ENCODE data around the gene DUSP6.

Gene DUSP6

DNA sequence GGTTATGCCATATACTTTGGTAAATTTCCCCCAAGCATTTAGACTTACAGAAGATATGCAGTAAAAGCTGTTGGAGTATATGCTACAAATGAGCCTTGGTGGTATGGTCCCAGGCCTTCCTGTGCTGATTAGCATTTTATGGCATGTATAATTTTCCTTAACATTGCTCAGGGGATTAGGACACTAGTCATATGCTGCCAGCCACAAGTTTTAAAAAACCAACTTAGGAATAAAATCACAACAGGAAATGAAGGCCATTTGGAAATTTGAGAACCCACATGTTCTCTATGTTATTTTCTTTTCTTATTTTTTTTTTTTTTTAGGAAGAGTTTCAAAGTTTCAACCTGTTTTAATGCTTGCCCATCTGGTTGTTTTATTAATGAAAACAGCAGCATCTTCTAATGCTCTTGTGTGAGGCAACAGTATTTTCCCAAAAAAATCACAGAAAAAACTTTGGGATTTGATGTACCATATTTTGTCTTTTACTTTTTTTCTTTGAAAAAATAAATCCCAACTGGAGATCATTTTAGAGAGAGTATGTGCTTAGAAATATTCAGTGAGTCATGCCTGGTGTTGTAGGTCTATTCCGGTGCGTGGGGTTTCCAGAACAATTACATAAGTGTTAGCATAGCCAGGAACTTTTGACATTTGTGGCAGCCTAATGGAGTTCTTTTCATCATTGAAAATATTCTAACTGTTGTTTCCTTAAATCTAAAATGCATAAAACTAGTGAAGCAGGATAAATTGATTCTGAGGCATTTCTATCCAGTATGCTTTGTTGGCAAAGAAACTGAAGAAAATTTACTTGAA is 21.7 kb upstream of the DUSP6 start:
- peak; percentile 86 for DNase-seq (ENCODE audit: low spot score)

DNA sequence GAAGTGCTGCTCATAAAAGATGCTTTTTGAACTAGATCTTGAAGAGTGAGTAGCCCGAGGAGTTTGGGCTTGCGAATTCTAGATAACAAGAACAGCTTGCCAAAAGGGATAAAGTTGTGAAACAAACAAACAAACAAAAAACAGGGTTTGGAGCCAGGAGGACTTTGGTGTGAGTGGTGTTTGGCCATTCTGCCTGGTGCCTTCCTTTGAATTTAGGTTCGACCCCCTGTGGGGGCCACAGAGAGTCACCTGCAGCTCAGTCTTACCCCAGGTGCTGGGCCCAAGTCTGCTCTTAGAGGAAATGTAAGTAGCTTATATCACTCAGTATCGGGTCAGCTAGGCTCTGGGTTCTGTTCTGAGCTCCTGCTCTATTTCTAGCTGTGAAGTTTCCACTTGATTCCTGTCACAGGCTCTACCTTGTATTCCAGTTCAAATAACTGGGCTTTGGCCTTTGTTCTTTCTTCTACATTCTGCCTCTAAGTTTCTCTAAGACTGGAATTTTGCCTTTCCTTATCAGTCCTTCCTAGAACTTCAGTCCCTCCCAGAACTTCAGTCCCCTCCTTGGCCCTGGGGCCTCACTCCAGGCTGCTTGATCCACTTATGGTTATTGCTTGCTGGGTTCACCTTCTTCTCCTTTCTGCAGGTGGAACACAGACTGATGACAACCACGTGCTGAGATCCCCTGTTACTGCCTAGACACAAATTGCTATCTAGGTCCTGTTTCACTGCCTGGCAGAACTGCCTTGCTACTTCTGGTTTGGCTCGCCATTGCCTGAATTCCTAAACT is 20.5 kb upstream of the DUSP6 start:
- DNase-seq (ENCODE audit: low spot score): peak; percentile 21

DNA sequence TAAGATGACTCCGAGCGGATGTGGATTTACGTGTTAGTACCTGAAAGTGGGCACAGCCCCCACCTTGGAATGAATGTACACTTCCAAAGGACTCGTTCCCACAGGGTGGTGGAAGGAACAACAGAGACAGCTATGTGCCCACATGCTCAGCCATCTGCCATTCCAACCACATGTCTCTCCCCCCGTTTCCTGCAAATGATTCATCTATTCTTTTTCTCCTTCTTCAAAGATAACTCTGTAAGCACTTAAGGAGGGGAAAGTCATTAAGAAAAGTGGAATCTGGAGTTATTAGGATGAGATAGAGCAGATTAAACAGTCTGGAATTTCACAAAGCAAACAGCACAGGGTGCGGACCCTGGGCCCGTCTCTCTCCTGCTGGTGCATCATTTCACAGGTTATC is 18.5 kb upstream of the DUSP6 start:
- peak; percentile 89 for DNase-seq (ENCODE audit: low spot score)

DNA sequence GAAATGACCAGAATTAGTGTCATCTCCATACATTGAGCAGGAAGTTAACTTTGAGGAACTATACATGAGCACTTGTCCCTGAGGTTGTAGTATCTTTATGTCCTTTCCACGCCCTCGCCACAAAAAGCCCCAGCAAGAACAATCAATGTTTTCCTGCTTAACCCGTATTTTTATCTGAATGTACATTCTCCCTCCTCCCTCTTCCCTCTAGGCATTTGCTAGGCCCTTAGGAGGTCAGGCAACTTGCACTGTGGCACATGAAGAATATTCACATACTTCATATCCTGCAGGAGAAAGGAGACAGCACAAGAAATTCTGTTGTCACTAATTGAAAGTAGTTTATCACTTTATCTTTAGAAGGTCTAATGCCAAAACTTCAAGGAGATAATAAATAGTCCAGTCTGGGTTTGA is 18.1 kb upstream of the DUSP6 start:
- DNase-seq (ENCODE audit: low spot score): no peak

DNA sequence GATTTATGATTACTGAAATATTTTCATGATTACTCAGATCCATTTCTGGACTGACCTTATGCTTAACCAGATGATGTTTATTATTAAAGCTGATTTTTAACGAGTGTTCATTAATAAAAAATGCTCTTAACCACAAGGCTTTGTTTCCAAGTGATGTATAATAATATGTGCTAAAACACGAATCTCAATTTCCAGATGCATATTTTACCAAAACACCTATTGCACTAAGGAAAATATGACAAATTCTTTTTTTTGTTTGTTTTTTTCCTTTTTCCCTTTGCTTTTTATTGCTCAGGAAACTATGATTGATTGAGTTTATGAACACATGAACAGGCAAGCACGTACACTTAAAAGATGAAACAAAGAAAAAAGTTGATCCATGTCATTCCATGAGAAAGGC is 16.9 kb upstream of the DUSP6 start:
- DNase-seq (ENCODE audit: low spot score): no peak

DNA sequence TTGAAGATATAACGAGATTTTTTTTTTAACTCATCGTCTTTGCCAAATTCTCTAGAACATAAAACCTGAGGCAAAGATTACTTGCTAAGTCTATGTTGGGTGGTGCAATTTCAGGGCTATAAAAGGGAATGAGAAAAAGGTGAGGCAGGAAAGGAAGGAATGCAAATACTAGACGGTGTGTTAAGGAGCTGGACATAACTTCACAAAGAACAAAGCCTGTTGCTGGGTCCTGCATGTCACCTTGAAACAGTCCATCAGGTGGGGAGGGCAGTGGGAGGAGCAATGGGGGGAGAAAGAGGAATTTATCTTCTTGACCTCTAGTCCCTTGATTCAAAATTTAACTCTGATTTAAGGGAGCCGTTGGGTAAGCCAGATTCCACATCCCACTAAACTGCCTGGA is 16.1 kb upstream of the DUSP6 start:
- peak; percentile 46 for DNase-seq (ENCODE audit: low spot score)

DNA sequence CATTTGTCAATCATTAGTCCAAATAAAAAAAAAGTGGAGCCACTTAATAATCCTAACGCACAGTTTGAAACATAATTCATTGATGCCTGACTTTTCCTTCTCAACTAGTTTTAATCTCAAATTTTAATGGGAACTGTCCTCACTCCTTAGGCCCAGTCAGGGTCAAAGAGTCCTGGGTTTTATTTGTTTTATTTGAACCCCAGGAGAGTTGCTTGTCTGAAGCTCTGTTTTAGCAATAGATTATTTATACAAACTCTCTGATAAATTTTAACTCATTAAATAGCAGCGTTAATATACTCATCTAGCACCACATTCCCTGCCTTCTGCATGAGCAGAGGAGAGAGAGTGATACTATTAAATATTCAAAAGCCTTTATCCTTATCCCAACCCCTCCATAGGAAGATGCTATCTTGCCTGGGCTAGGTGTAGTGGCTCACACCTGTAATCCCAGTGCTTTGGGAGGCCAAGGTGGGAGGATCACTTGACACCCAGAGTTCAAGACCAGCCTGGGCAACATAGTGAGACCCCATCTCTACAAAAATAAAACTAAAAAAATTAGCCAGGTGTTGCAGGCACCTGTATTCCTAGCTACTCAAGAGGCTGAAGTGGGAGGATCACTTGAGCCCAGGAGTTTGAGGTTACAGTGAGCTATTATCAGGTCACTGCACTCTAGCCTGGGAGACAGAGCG is 14.5 kb upstream of the DUSP6 start:
- no peak for DNase-seq (ENCODE audit: low spot score)

DNA sequence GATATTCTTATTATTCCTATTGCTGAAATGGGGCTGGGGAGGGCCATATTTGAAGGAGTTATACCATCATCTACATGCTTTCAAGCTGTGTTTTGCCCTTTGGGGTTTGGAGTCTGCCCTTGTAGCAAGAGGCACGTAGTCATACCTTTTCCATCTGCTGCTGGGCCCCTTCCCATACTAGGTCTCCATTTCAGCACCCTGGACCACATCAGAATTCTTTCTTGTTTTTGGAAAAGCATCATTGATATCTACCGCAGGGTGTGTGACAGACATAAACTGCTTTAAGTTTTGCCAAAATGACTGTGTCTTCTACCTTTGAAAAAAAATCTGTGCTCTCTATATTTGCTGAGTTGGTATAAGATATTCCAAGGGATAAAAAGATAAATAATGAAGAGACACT is 12.3 kb upstream of the DUSP6 start:
- no peak for DNase-seq (ENCODE audit: low spot score)

DNA sequence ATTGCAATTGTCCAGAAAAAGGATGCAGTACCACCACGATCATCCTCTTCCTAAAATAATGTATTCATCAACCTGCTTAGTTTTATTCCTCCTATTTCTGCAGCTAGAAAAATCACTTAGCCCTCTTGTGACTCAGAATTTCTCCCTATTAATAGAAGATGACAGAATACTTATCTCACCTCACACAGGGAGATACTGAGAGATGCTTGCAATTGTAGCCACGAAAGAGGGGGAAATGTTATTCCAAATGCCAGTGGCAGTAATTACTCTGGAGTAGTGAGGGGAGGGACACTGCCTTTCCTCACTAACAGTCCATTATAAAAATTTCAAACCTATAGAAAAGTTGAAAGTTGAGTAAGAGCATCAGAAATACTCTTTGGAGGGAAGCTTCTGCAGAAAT is 11.8 kb upstream of the DUSP6 start:
- DNase-seq (ENCODE audit: low spot score): no peak

DNA sequence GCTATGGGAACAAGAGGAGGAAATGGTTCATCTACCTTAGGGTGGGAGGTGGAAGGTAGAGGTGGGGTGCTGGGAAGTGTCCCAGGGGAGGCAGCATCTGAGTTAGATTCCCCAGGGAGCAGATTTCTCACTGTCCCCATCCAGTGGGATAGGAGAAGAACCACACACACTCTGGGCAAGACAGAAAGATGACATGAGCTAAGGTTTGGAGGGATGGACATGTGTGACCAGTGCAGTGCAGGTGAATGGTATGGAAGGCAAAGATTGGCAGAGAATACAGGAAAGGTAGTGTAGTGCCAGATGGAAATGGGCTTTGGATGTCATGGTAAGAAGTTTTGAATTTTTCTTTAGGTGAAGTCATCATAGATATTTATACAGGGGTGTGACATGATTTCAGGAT is 11.3 kb upstream of the DUSP6 start:
- DNase-seq (ENCODE audit: low spot score): no peak

DNA sequence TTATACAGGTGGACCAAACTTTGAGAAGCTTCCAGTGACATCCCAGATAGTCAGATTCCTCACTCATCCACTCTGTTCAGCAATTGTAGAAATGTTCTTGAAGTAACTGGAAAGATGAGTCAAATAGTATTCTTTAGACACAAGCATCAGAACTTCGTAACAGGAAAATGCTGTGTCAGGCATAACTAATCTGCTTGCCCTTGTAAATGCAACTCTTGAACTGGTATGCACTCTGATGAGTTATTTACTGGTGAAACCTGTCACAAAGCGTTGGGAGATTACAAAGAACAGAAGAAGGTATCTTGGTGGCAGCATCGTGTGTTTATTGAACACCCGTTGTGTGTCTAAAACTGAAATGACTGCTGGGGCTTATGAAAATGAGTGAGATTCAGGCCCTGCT is 10.8 kb upstream of the DUSP6 start:
- DNase-seq (ENCODE audit: low spot score): no peak

DNA sequence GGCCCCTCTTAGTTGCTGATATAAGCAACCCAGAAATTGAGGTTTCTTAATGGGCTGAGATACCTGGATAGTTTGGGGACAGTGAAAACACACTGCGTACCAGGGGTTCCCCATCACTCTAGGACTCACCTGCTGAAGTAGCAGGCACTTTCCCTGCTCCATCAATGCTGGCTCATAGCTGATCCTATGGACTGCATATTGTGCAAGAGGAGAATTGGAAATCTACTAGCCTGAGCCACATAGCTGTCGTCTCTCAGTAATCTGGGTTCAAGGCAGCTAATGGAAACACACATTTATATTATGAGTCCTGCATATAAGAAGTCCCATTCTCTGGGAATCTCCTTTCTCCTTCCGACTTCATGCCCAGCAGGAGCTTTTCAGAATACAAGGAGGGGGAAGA is 7.3 kb upstream of the DUSP6 start:
- no peak for DNase-seq (ENCODE audit: low spot score)

DNA sequence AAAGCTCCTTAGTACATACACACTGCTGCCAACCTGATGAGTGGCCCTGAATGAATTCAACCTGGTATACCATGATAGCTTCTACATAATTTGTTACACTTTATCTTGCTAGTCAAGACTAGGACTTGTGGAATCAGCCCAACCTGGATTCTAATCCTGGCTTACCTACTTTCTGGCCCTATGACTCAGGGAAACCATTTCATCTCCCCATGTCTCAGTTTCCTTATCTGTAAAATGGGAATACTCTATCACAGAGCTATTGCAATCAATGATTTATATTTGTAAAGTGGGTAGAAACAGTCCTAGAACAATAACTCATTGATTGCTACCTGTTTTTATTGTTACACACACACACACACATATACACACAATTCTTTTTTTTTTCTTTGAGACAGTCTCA is 6.5 kb upstream of the DUSP6 start:
- DNase-seq (ENCODE audit: low spot score): no peak

DNA sequence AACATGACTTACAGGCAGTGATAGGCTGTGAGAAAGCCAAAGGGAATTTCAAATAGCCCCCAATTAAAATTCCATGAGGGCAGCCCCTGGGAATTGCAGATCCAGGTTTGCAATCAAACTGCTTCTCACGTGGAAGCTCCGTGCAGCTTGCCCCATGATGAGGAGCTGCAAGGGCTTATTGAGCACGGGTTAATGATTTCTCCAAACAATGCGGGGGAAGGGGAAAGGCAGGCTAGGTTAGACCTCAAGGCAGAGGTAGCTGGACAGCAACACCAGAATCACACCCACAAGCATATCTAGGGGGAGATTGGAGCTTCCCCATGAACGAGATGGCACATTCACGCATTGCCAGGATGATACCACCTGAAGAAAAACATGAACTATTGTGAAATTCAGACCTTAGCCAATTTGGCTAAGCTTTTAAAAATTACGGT is 5.0 kb upstream of the DUSP6 start:
- peak; percentile 68 for DNase-seq (ENCODE audit: low spot score)

DNA sequence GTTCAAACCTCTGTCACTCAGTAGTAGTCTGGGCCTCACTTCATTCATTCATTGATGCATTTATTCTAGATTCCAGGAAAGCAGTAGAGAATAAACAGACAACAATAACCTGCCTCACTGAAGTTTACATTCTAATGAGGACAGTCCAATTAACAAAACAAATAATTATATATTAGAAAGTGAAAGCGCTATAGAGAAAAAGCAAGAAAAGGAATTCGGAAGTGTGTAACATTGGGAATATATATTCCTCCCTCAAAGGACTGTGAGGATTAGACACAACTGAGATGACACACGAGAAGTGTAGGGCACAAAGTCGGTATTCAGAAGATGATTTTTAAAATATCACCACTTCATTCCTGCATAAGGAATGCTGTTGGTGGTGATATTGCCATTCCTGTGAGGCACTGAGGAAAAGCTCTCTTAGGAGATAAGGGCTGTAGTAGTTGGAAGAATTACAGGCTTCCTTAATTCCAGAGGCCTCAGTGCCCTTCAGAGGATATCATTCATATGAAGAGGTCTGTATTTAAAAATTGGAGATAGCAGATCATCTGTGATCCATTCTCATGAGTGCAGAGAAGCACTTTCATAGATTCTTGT is 3.9 kb upstream of the DUSP6 start:
- DNase-seq (ENCODE audit: low spot score): peak; percentile 16

DNA sequence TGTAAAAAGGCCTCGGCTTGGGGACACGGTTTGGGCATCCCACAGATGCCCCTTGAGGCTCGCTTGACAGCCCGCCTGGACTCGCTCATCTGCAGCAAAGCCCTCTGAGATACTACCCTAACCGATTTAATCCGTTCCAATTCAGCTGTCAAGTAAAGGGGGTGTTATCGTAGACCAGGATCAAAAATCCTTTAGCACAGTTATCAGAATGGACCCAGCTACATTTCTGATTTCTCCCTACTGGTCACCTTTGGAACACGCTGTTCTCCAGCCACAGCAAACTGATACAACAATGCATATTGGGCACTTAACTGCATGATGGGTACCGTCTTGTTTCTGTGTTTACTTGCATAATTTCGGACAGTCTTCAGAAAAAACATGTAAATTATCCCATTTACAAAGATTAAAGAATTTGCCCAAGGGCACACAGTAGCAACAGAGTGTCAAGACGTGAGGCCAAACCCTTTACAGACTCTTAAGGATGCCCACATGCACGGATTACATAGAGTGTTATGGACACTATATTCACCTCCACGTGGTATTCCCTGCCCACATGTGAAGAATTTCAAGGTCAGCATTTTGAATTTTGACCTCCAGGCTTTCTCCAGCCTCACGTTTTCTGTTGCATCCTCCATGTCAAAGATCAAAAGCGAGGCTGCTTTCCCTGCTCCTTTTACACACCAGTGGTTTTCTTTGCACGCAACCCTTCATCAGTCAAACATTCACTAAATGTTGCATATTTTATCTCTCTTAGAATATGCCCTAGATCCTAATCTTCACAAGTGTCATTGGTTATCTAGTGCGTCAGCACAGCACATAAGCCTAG is 3.2 kb upstream of the DUSP6 start:
- DNase-seq (ENCODE audit: low spot score): peak; percentile 66

DNA sequence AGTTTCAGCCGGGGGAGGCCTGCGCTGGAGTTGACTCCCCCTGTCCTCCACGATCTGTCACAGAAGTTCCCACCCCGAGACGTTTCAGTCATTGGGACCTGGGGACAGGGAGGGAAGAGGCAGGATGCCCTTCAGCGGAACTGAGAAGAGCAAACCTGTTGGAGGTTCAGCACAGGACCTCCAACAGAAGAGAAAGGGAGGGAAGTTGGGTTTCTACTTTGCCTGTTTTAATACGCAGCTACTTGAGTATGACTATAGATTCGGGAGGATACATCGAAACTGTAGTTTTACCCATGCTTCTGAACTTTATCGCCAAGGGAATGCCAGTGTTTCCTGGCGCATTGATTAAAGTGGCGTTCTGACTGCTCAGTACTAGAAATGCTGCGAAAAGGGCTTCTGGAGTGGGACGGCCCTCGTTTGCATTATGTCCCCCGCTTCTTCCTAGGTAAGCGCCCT is 2.3 kb upstream of the DUSP6 start:
- no peak for DNase-seq (ENCODE audit: low spot score)

DNA sequence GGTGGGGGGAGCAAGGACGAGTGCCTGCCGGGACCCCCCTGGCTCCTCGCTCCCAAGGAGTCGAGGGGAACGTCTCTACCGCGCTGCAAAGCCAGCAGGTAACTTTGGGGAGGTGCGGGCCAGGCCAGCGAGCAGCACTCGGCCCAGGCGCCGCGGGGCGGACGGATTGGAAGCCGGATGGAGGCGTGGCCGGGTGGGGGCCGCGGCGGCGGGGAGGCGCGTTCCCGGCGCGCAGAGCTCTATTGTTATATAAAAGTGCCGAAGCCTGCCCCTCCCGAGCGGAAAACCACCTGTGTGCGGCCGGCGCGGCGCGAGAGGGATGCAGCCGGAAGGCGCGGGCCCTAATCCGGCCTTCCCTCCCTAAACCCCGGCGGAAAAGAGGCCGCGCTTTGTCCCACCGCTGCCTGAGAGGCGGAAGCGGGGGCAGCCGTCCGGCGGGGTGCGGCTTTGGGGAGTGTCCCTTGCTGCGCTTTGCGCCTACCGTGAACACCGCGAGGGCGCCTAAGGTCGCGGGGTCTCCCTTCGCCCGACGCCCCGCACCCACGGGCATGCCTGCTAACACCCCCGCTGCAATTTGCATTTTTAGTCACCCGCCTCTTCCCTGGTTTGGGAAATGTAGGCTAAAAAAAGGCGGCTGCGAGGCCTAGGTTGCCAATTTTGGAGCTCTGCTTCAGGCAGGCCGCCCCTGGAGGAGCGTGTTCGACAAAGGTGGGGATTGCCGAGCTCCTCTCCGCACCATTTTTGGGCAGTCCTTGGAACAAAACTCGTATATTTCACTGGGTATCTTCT is 1.7 kb upstream of the DUSP6 start:
- DNase-seq (ENCODE audit: low spot score): peak; percentile 95

DNA sequence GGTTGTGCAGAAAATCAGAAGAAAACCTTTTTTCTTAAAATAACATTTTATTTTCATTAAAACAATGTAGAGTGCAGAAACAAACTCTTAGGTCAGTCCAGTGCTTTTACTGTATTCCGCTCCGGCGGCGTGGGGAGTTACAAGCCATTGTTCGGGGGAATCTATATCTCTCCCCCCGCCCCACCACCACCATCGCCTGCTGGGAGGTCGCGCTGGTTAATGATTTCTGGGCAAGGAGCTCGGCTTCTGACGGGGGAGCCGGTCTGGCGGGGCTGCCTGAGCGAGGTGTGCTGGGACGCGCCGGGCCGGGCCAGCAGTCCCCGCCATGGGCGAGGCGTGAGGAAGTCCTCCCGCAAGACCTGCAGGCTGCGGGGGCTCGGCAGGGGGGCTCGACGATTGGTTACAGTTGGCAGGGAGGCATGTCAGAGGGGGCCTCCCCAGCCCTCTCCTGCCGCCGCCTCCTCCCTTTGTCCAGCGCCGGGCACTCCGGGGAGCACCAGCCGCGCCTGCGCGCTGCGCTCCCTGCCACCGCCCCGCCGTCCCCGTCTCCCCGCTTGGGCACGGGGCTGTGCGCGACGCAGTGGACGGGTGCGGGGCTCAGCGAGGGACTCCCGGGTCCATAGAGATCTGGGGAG is 1.0 kb upstream of the DUSP6 start:
- peak; percentile 83 for DNase-seq (ENCODE audit: low spot score)

DNA sequence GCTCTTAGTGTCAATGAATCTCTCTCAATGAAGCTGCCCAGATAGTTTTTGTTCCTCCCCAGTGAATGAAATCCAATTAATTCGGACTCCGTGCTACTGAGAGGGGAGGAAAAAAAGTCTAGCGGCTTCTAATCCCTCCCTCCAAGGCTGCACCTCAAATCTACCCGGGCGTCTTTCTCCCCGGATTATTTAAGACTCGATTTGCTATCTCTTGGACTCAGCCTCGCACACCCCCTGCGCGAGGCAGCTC is 134 bp downstream of the DUSP6 start:
- no peak for DNase-seq (ENCODE audit: low spot score)
